CD4-positive, alpha-beta T cell treated with Interleukin-2 at 100 ng/mL for 4 hours (primary cell): ENCODE results near the gene UBA3.

Source experiments
- DNase-seq: peaks from one replicate; pipeline ENCODE4 v3.0.0-alpha.2; 2020; ENCODE audit warnings: low spot score

Gene UBA3

DNA sequence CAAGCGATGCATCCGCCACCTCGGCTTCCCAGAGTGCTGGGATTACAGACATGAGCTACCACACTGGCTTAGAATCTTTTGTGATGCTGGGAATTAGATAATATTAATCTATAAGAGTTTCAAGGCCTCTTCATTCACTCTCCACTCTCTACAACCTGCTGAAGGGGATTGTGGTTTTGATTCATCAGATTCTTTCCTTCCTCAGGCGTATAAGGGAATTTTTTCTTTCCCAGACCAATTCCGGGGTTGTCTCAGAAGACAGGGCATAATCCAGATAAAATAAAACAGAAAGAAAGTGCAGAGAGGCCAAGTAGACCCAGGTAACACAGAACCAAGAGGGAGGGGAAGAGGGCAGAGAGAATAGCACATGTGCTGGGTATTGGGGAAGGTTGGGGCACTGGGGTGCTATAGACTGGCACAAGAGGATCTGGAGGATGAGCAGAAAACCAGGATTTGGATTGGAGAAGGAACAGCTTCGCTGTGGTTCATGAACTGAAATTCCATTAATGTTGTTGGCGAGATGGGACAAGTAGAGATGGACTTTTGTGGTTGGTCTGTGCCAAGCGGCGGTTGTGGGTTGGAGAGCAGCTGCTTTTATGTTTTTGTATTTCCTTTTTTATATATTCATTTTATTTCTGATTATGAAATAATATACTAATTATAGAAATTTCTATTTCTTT lies 17.4 kb upstream of the UBA3 start:
- DNase-seq = no peak

DNA sequence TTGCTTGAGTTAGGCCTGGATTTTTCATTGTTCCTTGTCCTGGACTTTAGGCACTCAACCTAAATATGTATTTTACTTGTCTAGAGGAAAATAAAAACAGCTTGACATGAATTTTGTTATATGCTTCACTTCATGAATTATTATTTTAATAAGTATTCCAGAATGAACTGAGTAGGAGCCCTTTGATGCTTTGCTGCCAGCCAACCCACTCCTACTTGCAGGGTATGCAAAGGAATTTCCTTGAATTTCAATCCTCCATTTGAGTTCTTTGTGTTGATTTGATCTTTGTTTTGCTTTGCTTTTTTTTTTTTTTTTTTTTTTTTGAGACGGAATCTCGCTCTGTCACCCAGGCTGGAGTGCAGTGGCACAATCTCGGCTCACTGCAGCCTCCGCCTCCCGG lies 16.1 kb upstream of the UBA3 start:
- DNase-seq = no peak

DNA sequence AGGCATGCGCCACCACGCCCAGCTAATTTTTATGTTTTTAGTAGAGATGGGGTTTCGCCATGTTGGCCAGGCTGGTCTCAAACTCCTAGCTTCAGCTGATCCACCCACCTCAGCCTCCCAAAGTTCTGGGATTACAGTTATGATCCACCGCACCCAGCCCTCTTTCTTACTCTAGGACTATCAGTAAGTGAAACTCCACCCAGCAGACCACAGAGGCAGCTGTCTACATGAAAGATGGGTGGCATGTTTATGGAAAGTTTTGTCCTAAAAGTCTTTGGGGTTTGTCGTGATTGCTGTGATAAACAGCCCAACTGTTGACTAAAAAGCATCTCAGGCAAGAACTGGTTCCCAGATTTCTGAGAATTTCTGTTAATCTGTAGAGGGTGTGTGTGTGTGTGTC lies 15.5 kb upstream of the UBA3 start:
- DNase-seq = peak; percentile 54

DNA sequence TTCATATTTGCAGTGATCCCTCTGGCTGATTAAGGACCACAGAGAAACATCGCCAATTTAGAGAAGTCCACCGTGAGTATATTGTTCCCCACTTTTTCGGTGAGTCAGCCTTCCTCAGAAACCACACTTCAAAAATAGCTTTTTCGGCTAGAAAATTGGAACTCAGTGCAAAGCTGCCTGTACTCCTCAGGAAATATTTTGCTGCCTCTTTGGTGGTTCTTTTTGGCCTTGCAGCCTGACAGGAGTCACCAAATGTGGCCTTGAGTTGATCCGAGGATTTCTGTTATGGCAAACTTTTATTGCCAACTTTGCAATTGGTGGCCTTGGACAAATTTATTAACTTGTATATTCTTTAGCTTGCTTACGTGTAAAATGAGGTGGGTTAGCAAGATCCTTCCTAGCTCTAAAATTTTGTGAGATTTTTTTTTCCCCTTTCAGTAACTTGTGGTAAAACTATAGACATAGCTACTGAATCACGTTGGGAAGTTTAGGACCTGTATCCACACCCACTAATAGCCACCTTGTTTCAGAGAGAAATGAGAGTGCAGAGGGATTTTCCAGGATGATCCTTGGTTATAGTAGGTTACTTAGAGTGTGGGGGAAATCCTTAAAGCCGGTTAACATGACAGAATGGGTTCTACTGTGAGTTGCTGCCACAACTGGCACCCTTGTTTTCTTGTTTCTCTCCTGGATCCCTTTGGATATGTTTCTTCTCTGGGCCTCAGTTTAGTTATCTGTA lies 14.5 kb upstream of the UBA3 start:
- peak; percentile 50 for DNase-seq

DNA sequence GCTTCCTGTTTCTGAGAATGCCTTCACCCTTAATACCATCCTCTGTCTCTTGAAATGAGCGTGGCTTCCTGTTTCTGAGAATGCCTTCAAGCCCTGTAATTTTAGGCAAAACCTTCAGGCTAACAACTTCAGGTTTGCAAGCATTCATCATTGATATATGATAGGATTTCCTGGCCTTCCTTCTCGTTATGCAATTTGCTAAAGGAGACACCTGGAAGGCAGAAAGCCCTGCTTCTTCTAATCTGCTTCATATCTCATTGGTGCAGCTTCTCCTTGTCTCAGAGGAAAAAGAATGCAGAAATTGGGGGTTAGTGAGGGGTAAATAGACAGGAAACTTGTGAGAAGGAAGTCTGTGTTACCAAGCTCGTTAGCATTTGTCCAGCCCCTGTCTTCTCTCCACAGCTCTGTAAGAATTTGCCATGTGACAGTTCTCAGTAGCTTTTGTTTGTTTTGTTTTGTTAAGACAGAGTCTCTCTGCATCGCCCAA lies 11.9 kb upstream of the UBA3 start:
- peak; percentile 68 for DNase-seq

GRCh38 chr3:69091389-69092029 lies 11.3 kb upstream of the UBA3 start:
- DNase-seq = no peak

DNA sequence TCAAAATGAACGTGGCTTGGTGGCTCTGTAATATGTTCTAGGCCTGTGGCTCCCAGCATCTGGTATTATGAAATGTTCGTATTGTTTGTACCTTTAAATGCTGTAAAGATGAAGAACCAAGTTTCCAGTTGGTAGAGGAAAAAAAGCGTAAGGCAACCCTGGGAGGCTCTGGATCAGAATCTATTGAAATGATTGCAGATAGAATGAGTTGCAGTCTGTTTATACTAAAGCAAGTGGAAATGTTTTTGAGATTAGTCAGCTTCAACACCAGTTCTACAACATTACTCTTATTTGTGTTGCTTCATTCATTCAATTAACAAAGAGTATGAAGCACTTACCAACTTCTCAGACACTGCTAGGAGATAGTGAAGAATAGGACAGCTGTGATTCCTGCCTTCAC lies 9.9 kb upstream of the UBA3 start:
- DNase-seq = no peak

DNA sequence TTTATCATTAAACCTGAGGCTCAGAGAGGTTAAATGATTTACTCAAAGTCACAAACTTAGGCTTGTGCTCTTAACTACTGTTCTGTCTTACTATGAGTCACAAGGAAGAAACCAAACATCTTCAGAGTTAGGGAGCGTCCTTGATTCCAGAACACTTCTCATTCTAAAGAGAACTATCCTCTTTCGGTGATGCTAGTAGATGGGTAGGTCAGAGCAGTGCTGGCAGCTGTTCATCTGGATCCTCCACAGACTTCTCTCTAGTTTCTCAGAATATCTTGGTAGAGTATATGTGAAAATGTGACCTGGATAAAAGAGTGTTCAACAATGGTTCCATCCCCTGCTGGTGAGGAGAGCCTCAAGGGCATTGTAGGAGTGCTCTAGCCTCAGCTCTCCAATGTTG lies 7.9 kb upstream of the UBA3 start:
- DNase-seq = peak; percentile 42

DNA sequence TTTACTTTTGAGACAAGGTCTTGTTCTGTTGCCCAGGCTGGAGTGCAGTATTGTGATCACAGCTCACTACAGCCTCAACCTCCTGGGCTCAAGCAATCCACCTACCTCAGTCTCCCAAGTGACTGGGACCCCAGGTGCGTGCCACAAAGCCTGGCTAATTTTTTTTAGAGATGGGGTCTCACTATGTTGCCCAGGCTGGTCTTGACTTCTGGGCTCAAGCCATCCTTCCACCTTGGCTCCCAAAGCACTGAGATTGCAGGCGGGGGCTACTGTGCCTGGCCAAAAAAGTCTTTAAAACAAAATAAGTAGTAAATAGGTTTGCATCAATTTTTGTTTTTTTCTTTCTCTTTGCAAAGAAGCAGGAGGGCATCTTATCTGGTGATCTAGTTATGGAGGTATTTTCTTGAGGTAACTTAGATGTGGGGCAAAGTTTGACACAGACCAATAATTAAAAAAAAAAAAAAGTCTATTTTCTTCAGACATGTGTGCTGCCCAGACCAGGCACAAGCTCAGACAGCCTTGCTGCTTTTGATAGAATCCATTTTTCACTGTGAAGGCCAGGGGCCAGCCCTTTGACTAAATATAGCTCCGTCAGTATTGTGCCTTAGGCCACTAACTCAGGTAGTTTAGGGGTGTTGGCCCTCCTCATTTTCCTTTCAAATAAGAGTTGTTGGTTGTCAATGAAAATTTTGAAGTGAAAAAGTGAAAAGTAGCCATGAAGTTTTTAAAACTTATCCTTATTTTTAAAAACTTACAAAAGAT lies 7.0 kb upstream of the UBA3 start:
- no peak for DNase-seq

DNA sequence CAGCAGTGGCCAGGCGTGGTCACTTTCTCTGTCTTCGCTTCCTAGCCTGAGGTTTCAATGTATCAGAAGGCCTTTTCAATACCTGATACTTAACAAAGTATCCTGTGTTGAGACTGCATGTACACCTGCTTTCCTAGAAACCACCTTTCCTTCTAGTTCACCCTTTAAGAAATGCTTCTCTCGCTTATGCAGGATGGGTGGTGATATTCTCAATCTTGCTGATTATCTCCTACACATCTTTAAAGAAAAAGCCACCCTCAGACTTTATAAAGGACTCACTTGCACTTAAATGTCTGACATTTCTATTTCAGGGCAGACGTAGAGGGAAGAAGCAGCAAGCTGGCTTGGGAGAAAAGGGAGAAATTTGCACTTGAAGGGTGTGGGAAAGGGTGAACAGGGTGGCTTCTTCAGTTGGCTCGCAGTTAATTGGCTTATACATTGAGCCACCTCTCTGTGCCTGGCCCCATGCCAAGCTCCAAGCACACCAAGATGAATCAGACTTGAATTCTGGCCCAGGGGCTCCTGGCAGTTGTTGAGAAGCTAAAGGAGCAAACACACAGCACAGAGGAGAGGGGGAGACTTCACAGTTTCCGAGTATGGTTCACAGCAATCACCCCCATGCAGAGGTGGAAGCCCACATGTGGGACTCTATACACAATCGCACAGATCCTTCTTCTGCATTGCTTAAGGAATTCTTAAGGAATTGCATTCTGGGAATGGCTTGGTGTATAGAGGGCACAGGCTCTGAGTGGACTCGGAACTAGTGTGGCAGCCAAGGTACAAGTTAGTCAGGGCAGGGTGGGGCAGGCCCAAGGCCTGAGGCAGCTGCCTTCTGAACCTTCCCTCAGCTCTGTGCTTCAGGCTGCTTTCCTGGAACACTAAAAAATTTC lies 5.9 kb upstream of the UBA3 start:
- DNase-seq = peak; percentile 90

- no peak for DNase-seq
These were observed 5.1 kb upstream of the UBA3 start for GRCh38 chr3:69085168-69085832.

DNA sequence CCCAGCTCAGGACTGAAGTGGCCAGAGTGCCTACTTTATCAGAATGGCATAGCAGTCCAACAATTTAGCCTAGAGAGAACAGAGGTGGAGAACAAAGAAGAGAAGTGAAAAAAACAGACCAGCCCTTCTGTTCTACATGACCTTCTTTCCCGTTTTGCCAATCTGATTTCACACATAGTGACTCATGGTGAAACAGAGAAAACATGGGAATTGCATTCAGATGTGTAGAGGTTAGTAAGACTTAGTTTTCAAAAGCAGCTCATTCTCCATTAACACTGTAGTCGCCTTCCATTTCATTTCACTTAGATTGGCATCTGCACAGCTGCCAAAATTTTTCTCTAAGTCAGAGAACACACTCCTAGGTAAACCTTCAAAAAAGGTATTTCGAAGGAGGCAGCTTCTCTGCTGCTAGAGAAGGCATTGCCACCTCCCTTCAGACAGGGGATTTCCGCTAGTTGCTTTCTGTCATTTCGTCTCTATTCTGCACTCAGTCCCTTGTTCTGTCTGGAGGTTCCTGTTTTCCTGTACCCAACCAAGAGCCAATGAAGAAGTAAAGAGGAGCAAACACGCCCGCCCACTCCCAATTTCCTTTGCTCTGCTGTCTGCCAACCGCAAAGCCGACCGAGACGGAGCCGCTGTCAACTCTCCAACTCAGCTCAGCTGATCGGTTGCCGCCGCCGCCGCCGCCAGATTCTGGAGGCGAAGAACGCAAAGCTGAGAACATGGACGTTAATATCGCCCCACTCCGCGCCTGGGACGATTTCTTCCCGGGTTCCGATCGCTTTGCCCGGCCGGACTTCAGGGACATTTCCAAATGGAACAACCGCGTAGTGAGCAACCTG lies 4.4 kb upstream of the UBA3 start, which contains the start of gene ARL6IP5:
Gene ARL6IP5 (plus strand): TSS at position 612 of the 842 bp plus-strand sequence. CDS start 111 bp downstream, at position 723.
- peak; percentile 94 for DNase-seq

DNA sequence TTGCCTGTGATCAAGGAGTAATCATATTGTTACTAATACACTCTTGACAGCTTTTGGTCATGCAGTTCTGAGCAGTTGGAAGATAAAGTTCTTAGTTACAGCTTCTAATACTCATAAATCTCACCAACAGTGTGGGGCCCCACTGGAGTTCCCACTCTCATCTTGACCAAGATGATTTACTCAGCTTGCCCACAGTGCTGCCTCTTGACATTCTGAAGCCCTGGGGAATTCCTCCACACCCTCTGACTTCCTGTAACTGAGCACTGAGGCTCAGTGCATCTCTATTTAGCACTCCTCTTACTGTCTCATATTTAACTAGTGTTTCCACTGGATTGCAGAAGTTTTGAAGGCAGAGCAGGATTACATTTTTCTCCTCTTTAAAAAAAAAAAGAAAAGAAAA lies 2.6 kb upstream of the UBA3 start:
- DNase-seq = peak; percentile 87

DNA sequence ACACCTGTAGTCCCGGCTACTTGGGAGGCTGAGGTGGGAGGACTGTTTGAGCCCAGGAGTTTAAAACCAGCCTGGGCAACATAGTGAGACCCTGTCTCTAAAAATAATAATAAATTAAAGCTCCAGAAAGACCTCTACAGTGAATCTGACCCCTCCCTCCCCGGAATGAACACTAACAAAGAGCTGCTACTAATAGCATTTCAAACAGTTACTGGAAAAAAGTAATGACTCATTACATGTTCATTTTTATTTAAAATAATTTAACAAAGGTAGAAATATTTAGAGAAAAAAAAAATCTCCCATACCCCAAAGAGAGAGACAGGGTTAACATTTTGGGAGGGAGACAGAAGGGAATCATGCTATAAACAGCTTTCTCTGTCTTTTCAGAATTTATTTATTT lies 2.2 kb upstream of the UBA3 start:
- DNase-seq = peak; percentile 52

DNA sequence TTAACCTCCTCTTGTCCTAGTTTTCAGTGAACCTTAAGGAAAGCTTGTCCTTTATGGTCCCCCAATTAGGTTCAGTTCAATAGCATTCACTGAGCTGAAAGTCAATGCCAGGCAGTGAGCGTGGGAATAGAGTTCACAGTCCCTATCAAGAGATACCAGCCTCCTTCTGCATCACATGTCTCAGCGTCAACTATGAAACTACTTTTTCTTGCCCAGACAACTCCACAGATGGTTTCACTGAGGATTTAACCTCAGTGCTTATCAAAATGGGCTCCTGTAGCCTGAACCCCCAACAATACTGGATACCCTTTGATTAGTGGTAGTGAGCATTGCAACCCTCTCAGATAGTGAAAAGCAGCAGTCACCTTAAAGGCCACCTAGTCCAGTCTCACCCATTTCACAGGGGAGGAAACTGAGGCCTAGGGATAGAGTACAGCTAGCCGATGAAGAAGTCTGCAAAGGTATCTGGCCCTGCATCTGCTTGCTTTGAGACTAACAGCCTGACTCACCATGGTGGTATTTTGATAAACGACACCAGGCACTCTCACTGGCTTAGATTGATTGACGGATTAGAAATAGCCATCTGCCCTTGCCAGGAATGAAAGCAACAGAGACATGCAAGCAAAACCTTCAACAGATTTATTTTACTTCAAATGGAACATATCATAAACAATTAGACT lies 1.6 kb upstream of the UBA3 start:
- DNase-seq = peak; percentile 37

DNA sequence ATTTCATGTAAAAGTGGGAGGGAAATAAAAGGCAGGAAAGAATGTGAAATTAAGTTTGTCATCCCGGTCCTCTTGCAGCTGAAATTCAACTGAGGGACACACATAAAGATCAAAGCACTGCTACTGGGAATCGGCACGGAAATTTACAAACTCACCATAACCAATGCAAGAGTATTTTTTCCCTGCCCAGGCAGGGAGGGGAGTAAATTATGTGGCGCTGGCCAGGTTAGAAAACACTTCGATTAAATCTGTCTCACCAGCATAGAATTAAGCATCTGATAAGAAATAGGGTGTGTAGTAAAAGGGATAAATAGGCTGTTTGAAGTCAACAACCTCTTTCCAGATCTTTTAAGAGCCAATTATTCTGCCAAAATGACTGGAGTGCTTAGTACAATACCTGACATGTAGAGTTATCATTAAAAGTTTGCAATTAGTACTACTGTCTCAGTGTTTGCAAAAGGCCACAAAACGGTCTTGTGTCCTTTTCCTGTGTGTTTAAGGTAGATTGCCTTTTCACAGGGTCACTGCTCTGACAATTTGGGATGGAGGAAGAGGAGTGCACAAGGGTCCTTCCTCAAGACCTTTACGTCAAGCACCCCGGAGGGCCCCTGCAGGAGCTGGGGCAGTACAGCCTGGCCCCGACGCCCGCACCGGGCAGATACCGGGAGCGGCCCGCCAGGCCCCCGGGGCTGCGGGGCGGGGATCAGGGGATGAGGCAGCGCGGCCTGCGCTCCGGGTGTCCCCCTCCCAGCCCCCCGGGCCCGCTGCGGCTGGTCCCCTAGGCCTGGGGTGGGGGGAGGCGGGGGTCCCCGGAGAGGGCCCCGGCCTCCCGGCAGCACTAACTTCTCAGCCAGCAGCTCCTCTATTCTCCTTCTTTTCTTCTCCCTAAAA lies 651 bp downstream of the UBA3 start:
- peak; percentile 29 for DNase-seq

- no peak for DNase-seq
These were observed 7.2 kb downstream of the UBA3 start for GRCh38 chr3:69072928-69073327.

GRCh38 chr3:69066121-69066520 lies 14.0 kb downstream of the UBA3 start:
- no peak for DNase-seq
